ENCODE measurements around the gene CNEP1R1. TPM values are rescaled to one million over a fixed set of nuclear protein-coding genes. Genes with fewer than 3 reads are reported as not detected.

Gene CNEP1R1
- total and polyA plus RNA-seq, 2 of the 8 experiments (the other 6 are each of a cell fraction or from before 2014, with no cell fraction given), result 10.6 to 13.6 TPM

- TF ChIP-seq, protein P1, sequence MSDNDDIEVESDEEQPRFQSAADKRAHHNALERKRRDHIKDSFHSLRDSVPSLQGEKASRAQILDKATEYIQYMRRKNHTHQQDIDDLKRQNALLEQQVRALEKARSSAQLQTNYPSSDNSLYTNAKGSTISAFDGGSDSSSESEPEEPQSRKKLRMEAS (IDR thresholded peaks at IDR 0.05), result no peak
- no peak for TF ChIP-seq RFX5 (IDR thresholded peaks at IDR 0.05; ENCODE audit: borderline replicate concordance, low read depth, low read length)
- no peak for TF ChIP-seq MAFK (IDR thresholded peaks at IDR 0.05; ENCODE audit: low read depth, low read length)
- no peak for TF ChIP-seq ASH2L (IDR thresholded peaks at IDR 0.05; ENCODE audit: low read length)
- no peak for TF ChIP-seq CBX8 (IDR thresholded peaks at IDR 0.05; ENCODE audit: borderline replicate concordance, low read depth, low read length)
Observed at GRCh38 chr16:49978569-49979326, 46.3 kb upstream of the CNEP1R1 start (continued).
